Naive B cell (primary cell): ENCODE results near the gene MUC21. TPM values are rescaled to one million over a fixed set of nuclear protein-coding genes. Genes with fewer than 3 reads are reported as not detected.
"Not testable (repeated sequence)": the region's sequence is repeated elsewhere in the genome, so short reads cannot be mapped to it uniquely, and the experiment has no call there.

ENCODE experiments used
- ATAC-seq, 2 donors: fragments of 150-1000 bp; cut with Tn5 transposase; 2 replicates each; pipeline ENCODE4 v1.10.0; 2021; ENCODE audit warnings: low read depth in 2 of 2, mild to moderate bottlenecking in 2 of 2, moderate library complexity in 2 of 2
- DNase-seq: peaks from one replicate; pipeline ENCODE4 v3.0.0; 2022
- H3K27ac Mint-ChIP-seq, 6 donors: one replicate each; pipeline ENCODE4 v1.8.0; 2020 to 2022; ENCODE audit warnings: mild to moderate bottlenecking in 6 of 6, mixed read lengths in 6 of 6, moderate library complexity in 5 of 6, inconsistent platforms in 2 of 6
- H3K27me3 Mint-ChIP-seq, 3 donors: one replicate each; pipeline ENCODE4 v1.8.0; 2021 to 2022; ENCODE audit warnings: mixed read lengths in 3 of 3, mild to moderate bottlenecking in 1 of 3
- H3K36me3 Mint-ChIP-seq, 2 donors: one replicate each; pipeline ENCODE4 v1.8.0; 2020 to 2022; ENCODE audit warnings: mixed read lengths in 2 of 2, inconsistent platforms in 1 of 2, mild to moderate bottlenecking in 1 of 2
- H3K4me1 Mint-ChIP-seq, 3 donors: one replicate each; pipeline ENCODE4 v1.8.0; 2020 to 2022; ENCODE audit warnings: mixed read lengths in 3 of 3, inconsistent platforms in 1 of 3, mild to moderate bottlenecking in 1 of 3, moderate library complexity in 1 of 3
- H3K4me3 Mint-ChIP-seq, 8 donors: one replicate each; pipeline ENCODE4 v1.8.0; 2020 to 2022; ENCODE audit warnings: mild to moderate bottlenecking in 8 of 8, mixed read lengths in 8 of 8, moderate library complexity in 8 of 8, inconsistent platforms in 2 of 8
- H3K9me3 Mint-ChIP-seq, 7 donors: one replicate each; pipeline ENCODE4 v1.8.0; 2020 to 2022; ENCODE audit warnings: mixed read lengths in 7 of 7, mild to moderate bottlenecking in 5 of 7, inconsistent platforms in 2 of 7, moderate library complexity in 1 of 7
- polyA plus RNA-seq, 6 donors: library from polyadenylated mRNA; unstranded; fragments of 300-500 nt; fragmentation: Illumina TruSeq; gene quantifications; one replicate each; pipeline ENCODE4 v1.2.3, GENCODE V29; 2021; ENCODE audit warnings: low read depth in 6 of 6

The MUC21 gene
- polyA plus RNA-seq, 6 donors from 2014 or later, result not detected

GRCh38 chr6:31020631-31021255 is 37.2 kb downstream of the MUC21 start:
- not testable (repeated sequence) for H3K4me1 Mint-ChIP-seq, H3K36me3 Mint-ChIP-seq, H3K4me3 Mint-ChIP-seq, DNase-seq, H3K27ac Mint-ChIP-seq, ATAC-seq, H3K9me3 Mint-ChIP-seq
- peaks cover 17 to 44% (median 36%) of the 10 kb centered on the region in 3 donors for H3K27me3 Mint-ChIP-seq

GRCh38 chr6:31021705-31022531 is 38.4 kb downstream of the MUC21 start:
- Mint-ChIP-seq H3K27me3 (peaks cover 19 to 49% (median 48%) of the 10 kb centered on the region in 3 donors), H3K27ac (peak overlapping the region in 1 of 6 donors; percentile 68)
- H3K4me1 Mint-ChIP-seq, H3K36me3 Mint-ChIP-seq, ATAC-seq, H3K4me3 Mint-ChIP-seq, DNase-seq, H3K9me3 Mint-ChIP-seq: not testable (repeated sequence)

GRCh38 chr6:31025595-31025994 is 42.1 kb downstream of the MUC21 start:
- no peak overlapping the region for H3K4me3 Mint-ChIP-seq
- DNase-seq (no peak), ATAC-seq (no peak)
- H3K9me3 Mint-ChIP-seq, result peaks cover 0 to 2% (median 0%) of the 10 kb centered on the region in 7 donors
- no peaks in the 10 kb centered on the region for H3K36me3 Mint-ChIP-seq
- H3K27ac Mint-ChIP-seq, result peak overlapping the region in 2 of 6 donors; percentile 32 to 62
- no peaks in the 10 kb centered on the region for H3K4me1 Mint-ChIP-seq
- H3K27me3 Mint-ChIP-seq, result peaks cover 16 to 73% (median 50%) of the 10 kb centered on the region in 3 donors

- Mint-ChIP-seq H3K27ac (no peak overlapping the region), H3K4me3 (no peak overlapping the region), H3K4me1 (no peaks in the 10 kb centered on the region), H3K9me3 (no peaks in the 10 kb centered on the region), H3K36me3 (no peaks in the 10 kb centered on the region), H3K27me3 (peaks cover 37 to 73% (median 66%) of the 10 kb centered on the region in 3 donors)
- DNase-seq (no peak), ATAC-seq (no peak)
Observed at GRCh38 chr6:31031095-31031494, 47.6 kb downstream of the MUC21 start.

DNA sequence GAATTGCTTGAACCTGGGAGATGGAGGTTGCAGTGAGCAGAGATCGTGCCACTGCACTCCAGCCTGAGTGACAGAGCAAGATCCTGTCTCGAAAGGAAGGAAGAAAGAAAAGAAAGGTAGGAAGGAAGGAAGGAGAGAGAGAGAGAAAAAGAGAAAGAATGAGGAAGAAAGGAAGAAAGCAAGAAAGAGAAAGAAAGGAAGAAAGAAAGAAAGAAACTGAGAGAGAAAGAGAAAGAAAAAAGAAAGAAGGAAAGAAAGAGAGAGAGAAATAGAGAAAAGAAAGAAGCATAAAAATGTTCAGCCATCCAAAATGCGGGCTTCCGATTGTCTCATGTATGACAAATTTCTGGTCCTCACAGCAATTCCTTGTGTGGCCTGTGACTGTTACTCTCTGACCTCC is 49.6 kb downstream of the MUC21 start:
- ATAC-seq (no peak), DNase-seq (no peak)
- no peaks in the 10 kb centered on the region for H3K9me3 Mint-ChIP-seq
- no peaks in the 10 kb centered on the region for H3K36me3 Mint-ChIP-seq
- peak overlapping the region in 1 of 8 donors; percentile 67 for H3K4me3 Mint-ChIP-seq
- no peak overlapping the region for H3K27ac Mint-ChIP-seq
- H3K27me3 Mint-ChIP-seq, result peaks cover 32 to 77% (median 68%) of the 10 kb centered on the region in 3 donors
- no peaks in the 10 kb centered on the region for H3K4me1 Mint-ChIP-seq

DNA sequence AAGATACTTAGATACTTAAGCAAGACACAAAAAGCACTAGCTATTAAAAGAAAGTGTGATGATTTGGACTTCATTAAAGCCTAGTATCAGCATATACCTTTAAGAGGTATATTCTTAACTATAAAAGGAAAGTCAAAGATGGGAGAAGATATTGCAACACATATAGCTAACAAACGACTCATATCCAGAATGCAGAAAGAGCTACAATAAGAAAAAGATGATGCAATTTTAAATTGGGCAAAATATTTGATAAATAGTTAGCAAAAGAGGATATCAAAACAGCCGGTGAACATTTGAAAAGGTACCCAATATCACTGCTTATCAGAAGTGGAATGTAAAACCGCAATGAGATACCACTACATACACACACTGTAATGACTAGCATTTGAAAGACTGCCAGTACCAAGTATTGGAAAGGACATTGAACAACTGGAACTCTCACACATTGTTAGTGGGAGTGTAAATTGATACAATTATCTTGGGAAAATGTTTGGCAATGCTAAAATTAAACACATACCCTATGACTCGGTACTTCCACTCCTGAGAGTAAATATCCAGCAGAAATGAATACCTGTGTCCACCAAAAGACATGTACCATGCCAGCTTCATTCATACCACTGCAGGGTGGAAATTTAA is 52.5 kb downstream of the MUC21 start:
- no peak overlapping the region for H3K27ac Mint-ChIP-seq
- H3K4me1 Mint-ChIP-seq, result peaks cover 0 to 6% (median 0%) of the 10 kb centered on the region in 3 donors
- peaks cover 0 to 4% of the 10 kb centered on the region in 2 donors for H3K36me3 Mint-ChIP-seq
- H3K27me3 Mint-ChIP-seq, result peaks cover 28 to 66% (median 55%) of the 10 kb centered on the region in 3 donors
- H3K4me3 Mint-ChIP-seq, result no peak overlapping the region
- H3K9me3 Mint-ChIP-seq, result no peaks in the 10 kb centered on the region
- ATAC-seq (no peak), DNase-seq (no peak)

DNA sequence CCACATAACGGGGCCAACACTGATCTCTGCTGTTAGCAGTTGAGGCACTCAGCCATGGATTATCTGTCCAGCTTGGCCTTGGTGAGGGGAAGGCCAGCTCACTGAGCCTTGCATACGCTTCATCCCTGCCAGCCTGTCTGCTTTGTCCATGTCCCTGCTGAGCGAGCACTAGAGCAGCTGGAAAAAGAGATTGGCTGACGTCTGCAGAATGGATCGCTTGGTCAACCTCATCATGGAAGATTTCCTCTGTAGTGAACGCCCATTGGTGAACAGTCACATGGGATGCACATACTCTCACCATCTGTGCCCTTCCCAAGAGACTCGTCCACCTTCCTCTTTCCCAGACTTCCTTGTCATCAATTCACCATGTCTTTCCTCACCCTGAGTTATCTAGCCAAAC is 53.7 kb downstream of the MUC21 start:
- Mint-ChIP-seq H3K9me3 (no peaks in the 10 kb centered on the region), H3K4me3 (no peak overlapping the region), H3K36me3 (peaks cover 0 to 4% of the 10 kb centered on the region in 2 donors), H3K4me1 (peaks cover 0 to 7% (median 0%) of the 10 kb centered on the region in 3 donors), H3K27ac (no peak overlapping the region), H3K27me3 (peaks cover 17 to 57% (median 43%) of the 10 kb centered on the region in 3 donors)
- DNase-seq (no peak), ATAC-seq (no peak)

DNA sequence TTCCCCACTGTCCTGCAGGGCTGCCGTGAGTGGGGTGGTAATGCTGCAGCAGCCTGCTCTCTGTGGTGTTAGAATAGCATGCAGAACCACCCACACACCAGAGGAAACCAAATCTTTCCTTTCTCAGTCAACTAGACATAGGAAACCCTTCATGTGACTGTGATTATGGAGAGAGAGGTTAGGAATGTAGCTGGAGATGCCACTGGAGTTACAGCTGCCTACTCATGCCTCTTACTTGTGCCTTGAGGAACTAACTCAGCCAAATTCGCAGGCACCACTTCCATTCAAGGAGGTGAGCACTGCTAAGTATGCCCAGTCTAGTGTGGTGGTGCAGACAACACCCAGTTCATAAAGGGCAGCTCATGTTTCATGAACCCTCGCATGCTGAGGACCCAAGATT is 54.2 kb downstream of the MUC21 start:
- Mint-ChIP-seq H3K4me3 (no peak overlapping the region), H3K27ac (no peak overlapping the region), H3K9me3 (no peaks in the 10 kb centered on the region), H3K27me3 (peaks cover 16 to 52% (median 38%) of the 10 kb centered on the region in 3 donors), H3K36me3 (peaks cover 0 to 4% of the 10 kb centered on the region in 2 donors), H3K4me1 (peaks cover under 1 to 12% (median 3%) of the 10 kb centered on the region in 3 donors)
- ATAC-seq, result no peak
- DNase-seq, result no peak

DNA sequence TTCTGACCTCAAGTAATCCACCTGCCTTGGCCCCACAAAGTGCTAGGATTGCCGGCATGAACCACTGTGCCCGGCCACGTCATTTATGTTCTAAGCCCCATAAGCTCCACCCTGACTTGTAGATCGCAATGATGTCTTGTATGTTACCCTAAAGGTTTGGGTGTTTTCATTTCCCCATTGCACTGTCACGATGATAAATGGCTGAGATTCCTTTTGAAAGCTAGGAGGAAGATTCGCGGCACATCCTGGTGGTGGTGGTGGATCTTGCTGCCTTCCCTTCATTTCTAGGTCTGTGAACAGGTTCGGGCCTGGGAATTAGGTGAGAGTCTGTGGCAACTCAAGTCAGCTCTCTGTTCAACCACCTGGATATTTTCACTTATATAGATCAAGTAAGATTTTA is 55.0 kb downstream of the MUC21 start:
- ATAC-seq (no peak), DNase-seq (no peak)
- Mint-ChIP-seq H3K9me3 (no peaks in the 10 kb centered on the region), H3K4me3 (peak overlapping the region in 1 of 8 donors; percentile 54), H3K27ac (no peak overlapping the region), H3K4me1 (peaks cover 9 to 21% (median 12%) of the 10 kb centered on the region in 3 donors), H3K27me3 (peaks cover 7 to 43% (median 30%) of the 10 kb centered on the region in 3 donors), H3K36me3 (peaks cover 0 to 4% of the 10 kb centered on the region in 2 donors)

Other genes starting within 250 kb of the MUC21 start
- gene FLOT1, start 241.0 kb upstream of the MUC21 start, polyA plus RNA-seq, result 10 to 100 TPM; 43.5 to 65.2 (median 52.4) TPM
- under 1 TPM in 1 of 6 donors, not detected in 5; 0.31 TPM for gene IER3, start 239.2 kb upstream of the MUC21 start, polyA plus RNA-seq
- gene DDR1, start 99.2 kb upstream of the MUC21 start, polyA plus RNA-seq, result 1 to 10 TPM; 3.6 to 8.0 (median 4.4) TPM
- 10 to 100 TPM in 3 of 6 donors, 1 to 10 TPM in 3; 7.6 to 11.5 (median 9.6) TPM for gene GTF2H4, start 75.5 kb upstream of the MUC21 start, polyA plus RNA-seq
- 10 to 100 TPM in 5 of 6 donors, 1 to 10 TPM in 1; 1.2 to 28.4 (median 19.4) TPM for gene VARS2, start 69.5 kb upstream of the MUC21 start, polyA plus RNA-seq
- gene SFTA2, start 51.5 kb upstream of the MUC21 start, polyA plus RNA-seq, result under 1 TPM in 1 of 6 donors, not detected in 5; 0.38 TPM
- gene MUCL3, start 42.7 kb upstream of the MUC21 start, polyA plus RNA-seq, result not detected
- not detected for gene MUC22, start 26.8 kb downstream of the MUC21 start, polyA plus RNA-seq
- not detected for gene C6orf15, start 128.9 kb downstream of the MUC21 start, polyA plus RNA-seq
- gene PSORS1C1, start 131.1 kb downstream of the MUC21 start, polyA plus RNA-seq, result not detected
- gene CDSN, start 136.7 kb downstream of the MUC21 start, polyA plus RNA-seq, result not detected
- gene PSORS1C2, start 155.3 kb downstream of the MUC21 start, polyA plus RNA-seq, result not detected
- 1 to 10 TPM; 2.6 to 6.1 (median 4.5) TPM for gene CCHCR1, start 174.1 kb downstream of the MUC21 start, polyA plus RNA-seq
- gene TCF19, start 174.9 kb downstream of the MUC21 start, polyA plus RNA-seq, result 10 to 100 TPM in 4 of 6 donors, 1 to 10 TPM in 2; 8.4 to 12.3 (median 11.5) TPM
- gene POU5F1, start 187.0 kb downstream of the MUC21 start, polyA plus RNA-seq, result under 1 TPM in 2 of 6 donors, not detected in 4; 0.25 to 0.40 TPM